DOHH2 (cell line): Measurements from ENCODE around the gene MYL12A.

Source experiments
- CTCF ChIP-seq: fragments of 200-600 bp; sonication (generic); IDR thresholded peaks from one replicate; pipeline ENCODE4 v1.5.1; 2014; ENCODE audit warnings: antibody characterized with exemption, mild to moderate bottlenecking, low read depth, low read length; ENCODE audit not compliant: poor library complexity, severe bottlenecking
- EZH2phosphoT487 ChIP-seq: fragments of 200-600 bp; sonication (generic); IDR thresholded peaks from 2 replicates; pipeline ENCODE4 v1.6.1; 2017; ENCODE audit warnings: borderline replicate concordance, mild to moderate bottlenecking, antibody characterized with exemption, low read length, moderate library complexity, mixed read lengths

GRCh38 chr18:3205239-3205638 lies 42.4 kb upstream of the MYL12A start:
- TF ChIP-seq CTCF (no peak), EZH2phosphoT487 (no peak)
